ENCODE measurements around the gene SORBS1.

Gene SORBS1

DNA sequence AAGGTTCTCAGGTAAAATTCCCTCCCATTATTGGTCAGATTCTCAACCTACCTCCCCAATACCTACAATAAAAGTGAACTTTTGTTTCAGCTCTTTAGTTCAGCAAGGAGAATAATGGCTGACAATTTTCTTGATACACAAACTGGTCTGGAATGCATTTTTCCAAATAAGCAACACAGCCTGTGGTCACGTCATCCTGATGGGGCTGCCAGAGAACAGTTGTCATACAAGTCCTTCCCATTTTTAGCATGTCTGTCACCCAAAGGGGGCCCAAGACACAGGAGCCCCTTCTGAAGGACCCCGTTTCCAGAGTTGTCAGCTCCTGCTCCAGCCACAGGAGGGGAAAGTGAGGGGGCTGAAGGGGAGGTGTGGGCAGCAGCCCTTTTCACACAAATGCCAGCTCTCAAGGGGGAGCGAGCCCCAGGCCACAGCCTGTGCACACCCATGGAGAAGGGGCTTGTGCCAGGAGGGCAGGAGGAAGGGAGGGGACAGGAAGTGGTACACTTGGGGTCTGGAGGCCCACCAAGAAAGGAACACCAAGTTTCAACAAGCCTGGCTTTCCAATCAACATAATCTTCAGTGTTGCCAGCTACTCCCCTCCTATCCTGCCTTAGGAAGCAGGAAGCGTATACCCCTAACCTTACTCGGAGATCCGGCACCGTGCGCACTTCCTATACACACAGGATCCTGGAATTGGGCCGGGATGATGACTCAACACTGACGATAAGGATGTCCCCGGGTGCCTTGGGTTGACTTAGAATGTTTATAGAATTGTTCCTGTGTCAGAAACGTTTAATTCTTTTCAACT is 227.0 kb downstream of the SORBS1 start:
- no peak for DNase-seq

DNA sequence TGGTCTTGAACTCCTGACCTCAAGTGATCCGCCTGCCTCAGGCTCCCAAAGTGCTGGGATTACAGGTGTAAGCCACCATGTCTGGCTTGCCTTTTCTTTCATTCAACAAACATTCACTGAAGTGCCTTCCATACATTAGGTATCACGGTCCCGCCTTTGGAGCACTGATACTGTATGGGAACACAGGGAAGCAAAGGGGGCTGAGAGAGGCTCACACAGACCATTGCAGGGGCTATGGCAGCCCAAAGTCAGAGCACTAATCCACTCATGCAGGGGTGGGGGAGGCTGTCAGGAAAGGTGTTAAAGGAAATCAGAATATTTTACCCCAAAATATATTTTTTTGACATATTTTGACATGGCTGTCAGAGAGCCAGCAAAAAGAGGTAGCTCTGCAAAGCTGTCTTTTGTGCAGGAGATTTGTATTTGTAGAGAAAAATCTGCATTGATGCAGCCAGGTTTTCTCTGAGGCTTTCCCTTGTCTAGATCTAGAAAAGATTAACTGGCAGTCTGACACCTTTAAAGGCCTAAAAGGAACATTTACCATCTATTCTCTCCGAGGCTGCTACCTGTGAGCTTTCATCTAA is 228.4 kb downstream of the SORBS1 start:
- DNase-seq: no peak

- DNase-seq: no peak
These were observed 229.5 kb downstream of the SORBS1 start for GRCh38 chr10:95331596-95332130.

DNA sequence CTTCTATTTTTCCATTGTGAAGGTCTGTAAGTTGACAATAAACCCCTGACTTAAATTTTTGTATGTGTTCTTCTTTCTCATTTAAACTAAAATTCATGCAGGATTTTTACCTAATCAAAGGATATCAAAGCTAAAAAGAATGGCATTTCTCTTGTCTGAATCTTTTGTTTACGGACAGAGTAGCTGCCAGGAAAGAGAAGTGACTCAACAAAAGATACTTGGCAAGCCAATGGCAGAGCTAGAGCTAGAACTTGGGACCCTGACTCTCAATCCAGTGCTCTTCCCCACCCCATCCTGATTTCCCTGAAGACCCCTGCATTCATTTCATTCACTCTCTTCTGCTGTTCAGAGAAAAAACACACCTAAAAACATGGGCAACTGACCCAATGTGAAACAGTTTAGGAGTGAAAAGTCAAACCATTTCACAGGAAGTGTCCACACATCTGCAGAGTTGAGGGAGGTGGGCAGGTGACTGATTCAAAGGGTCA is 230.2 kb downstream of the SORBS1 start:
- DNase-seq: no peak

GRCh38 chr10:95329296-95329695 is 231.9 kb downstream of the SORBS1 start:
- DNase-seq: no peak

- DNase-seq: no peak
These were observed 233.2 kb downstream of the SORBS1 start for GRCh38 chr10:95328013-95328412.

GRCh38 chr10:95327367-95327766 is 233.8 kb downstream of the SORBS1 start:
- no peak for DNase-seq

GRCh38 chr10:95326396-95326795 is 234.8 kb downstream of the SORBS1 start:
- no peak for DNase-seq

- DNase-seq: no peak
These were observed 235.3 kb downstream of the SORBS1 start for GRCh38 chr10:95325863-95326262.

GRCh38 chr10:95324436-95325268 is 236.5 kb downstream of the SORBS1 start:
- DNase-seq: no peak

DNA sequence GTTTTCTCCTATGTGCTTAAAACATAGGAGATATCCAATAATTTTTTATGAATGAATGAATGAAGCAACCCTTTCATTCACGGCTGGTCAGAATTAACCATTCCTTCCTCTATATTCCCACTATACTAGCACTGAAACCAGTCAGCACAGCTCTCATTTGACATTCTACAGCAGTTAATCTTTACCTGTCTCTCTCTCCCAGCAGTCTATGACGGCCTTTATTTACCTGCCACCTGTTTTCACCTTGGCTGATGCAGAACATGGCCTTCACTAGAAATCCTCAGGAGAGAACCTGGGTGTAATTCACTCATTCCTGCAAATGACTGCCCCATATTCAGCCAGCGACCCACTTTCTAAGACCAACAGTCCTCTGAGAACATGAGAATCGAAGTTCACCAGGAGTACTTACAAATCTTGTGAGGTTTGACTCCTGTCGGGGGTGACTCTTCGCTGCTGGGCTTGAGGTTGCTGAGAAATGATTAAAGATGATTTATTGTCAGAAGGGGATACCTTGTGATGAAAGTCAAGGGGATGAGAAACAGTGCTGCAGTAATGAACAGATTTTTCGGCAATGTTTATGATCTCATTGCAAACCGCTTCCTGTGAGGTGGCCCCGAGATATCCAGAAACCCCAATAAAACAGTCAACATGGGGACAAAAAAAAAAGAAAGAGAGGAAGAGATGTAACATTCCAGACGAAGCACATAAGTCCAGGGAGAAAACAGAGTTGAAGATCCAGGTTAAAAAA is 239.4 kb downstream of the SORBS1 start:
- DNase-seq: no peak

GRCh38 chr10:95319239-95319638 is 241.9 kb downstream of the SORBS1 start:
- DNase-seq: no peak

- DNase-seq: no peak
These were observed 245.7 kb downstream of the SORBS1 start for GRCh38 chr10:95315509-95315908.

GRCh38 chr10:95314192-95314918 is 246.8 kb downstream of the SORBS1 start:
- DNase-seq: no peak

DNA sequence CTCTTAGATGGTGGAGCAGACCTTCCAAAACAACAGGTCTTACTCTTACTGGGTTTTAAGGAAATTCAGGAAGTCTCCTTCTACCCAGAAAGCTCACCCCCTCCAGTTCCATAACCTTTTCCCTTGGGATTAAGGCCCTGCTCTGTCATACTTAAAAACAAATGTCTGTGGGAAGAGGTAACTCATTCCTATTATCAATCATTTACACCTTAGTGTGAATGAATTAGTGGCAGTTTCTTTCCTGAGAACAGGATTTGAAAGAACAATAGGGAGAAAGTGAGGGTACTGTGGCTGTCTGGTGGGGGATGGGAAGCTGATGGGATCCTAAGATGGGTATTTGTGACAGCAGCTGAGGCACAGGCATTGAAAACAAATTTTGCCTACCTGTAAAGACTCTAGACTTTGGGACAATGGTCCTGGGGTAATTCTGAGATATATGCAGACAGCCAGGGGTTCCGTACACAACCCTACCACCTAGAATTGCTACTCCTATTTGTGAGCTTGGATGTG is 248.1 kb downstream of the SORBS1 start:
- DNase-seq: no peak

DNA sequence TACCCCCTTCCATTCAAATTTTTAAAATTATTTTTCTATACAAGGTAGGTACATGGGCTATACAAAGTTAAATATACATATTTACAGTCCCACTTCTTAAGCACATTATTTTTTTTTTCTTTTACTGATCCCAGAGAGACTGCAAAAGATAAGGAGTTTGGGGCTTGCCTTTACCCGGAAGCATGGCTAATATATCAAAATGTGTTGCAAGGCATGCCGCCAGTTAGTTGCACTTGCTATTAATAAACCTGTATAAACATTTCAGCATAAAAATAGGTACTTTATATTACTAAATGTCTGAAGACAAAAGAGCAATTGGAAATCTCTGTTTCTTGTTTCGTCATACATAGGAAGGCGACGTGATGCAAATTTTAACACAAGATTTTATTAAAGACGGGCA is 248.9 kb downstream of the SORBS1 start:
- DNase-seq: no peak

DNA sequence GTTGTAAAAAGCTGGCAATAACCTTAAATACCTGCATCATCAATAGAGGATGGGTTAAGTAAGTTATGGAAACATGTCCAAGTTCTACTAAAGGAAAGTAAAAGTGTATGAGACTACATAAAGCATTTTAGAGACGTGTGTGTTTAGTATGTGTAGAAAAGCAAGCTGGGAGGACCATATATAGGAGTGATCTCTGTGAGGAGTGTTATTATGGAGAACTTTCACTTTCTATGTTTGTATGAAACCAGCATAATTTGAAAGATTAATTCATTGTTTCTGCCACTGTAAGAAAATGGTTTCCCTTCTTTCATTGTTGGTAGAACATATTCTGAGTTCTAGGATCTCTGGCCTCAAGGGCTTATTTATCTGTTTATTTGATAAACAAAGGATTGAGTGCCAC is 251.2 kb downstream of the SORBS1 start:
- no peak for DNase-seq

DNA sequence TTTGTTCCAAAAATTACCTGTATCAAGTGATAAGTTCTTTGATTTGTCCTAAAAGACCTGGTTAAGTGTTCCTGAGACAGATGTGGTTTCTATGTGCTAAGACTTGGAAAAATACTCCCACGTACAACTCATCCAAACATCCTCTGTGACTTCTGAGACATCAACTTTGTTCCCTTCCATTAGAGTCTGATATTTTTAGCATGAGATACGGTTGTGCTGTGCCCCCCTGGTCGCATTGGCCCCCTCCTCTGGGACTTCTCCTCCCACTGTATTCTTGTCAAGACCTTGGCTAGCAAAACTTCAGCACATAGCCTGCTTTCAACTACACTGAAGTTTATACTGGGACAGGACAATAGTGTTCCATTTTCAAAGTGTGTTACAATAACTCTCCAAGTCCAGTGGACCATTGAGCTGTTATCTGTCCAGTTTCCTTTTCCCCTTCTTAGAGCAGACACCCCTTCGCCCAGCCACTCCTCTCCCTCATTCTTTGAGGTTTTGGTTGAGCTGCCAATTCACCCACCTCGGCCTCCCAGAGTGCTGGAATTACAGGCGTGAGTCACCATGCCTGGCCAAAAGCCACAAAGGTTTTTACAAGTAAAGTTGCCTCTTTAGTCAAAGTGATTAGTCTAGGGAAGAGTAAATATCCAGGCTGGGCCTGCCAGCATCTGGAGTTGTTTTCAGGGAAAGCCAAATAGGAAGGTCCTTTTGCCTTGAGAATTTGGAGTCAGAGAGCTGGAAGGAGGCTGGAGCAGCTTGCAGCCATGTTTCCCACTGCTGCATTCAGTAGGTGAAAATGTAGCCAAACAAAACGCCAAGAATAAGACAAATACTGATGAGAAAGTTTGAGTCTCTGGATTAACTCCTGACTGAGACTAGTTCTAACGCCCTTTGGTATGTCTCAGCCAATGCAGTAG is 252.5 kb downstream of the SORBS1 start:
- no peak for DNase-seq

DNA sequence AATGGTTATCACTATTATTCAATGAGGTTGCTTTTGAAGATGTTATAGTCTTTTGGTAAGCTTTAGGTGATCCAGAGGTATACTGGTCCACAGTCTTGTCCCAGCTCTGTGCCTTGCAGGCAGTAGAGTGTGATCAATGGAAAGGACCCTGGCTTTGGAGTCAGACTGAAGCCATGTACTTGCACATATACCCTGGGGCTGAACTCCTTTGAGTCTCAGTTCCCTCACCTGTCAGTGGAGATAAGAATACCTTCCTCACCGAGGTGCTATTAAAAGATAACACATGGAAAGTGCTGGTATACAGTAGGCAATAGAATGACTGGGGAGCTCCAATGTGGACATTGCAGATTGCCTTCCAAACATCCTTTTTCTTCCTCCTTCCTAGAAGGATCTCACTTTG is 254.3 kb downstream of the SORBS1 start:
- no peak for DNase-seq

- DNase-seq: no peak
These were observed 254.9 kb downstream of the SORBS1 start for GRCh38 chr10:95306318-95306650.
